Bronchial epithelial cell (primary cell): ENCODE measurements around the gene ZMYND10. TPM values are rescaled to one million over a fixed set of nuclear protein-coding genes. Genes with fewer than 3 reads are reported as not detected.

Experiments used
- DNase-seq: peaks from one replicate; pipeline ENCODE4 v3.0.0-alpha.2; 2010; ENCODE audit warnings: low read depth
- FAIRE-seq: peaks from 2 replicates; lab custom pipeline; 2011; peaks lifted over from hg19 to GRCh38; lab: Jason Lieb, UNC
- H3K27me3 ChIP-seq: 2 replicates; pipeline ENCODE4 v1.5.1; 2011; ENCODE audit warnings: low read length; ENCODE audit not compliant: control insufficient read depth, insufficient read depth
- H3K36me3 ChIP-seq: 2 replicates; pipeline ENCODE4 v1.5.1; 2011; ENCODE audit warnings: low read length; ENCODE audit not compliant: control insufficient read depth, insufficient read depth
- H3K4me3 ChIP-seq: 2 replicates; pipeline ENCODE4 v1.5.1; 2011; ENCODE audit warnings: mild to moderate bottlenecking, low read depth, low read length, control low read depth
- total RNA-seq: library from RNA; depleted of rRNA; stranded (reverse); fragments of >200 nt; gene quantifications from 2 replicates; pipeline ENCODE4 v1.2.1, GENCODE V29; 2014
- TF ChIP-seq, protein P1 (sequence below): IDR thresholded peaks from 2 replicates; pipeline ENCODE4 v1.5.1; 2011; ENCODE audit warnings: mild to moderate bottlenecking, moderate library complexity, low read length, control low read depth, inconsistent platforms; ENCODE audit not compliant: insufficient read depth, severe bottlenecking

The ZMYND10 gene
- total RNA-seq, 1 donor from 2014 or later, result 0.53 TPM

DNA sequence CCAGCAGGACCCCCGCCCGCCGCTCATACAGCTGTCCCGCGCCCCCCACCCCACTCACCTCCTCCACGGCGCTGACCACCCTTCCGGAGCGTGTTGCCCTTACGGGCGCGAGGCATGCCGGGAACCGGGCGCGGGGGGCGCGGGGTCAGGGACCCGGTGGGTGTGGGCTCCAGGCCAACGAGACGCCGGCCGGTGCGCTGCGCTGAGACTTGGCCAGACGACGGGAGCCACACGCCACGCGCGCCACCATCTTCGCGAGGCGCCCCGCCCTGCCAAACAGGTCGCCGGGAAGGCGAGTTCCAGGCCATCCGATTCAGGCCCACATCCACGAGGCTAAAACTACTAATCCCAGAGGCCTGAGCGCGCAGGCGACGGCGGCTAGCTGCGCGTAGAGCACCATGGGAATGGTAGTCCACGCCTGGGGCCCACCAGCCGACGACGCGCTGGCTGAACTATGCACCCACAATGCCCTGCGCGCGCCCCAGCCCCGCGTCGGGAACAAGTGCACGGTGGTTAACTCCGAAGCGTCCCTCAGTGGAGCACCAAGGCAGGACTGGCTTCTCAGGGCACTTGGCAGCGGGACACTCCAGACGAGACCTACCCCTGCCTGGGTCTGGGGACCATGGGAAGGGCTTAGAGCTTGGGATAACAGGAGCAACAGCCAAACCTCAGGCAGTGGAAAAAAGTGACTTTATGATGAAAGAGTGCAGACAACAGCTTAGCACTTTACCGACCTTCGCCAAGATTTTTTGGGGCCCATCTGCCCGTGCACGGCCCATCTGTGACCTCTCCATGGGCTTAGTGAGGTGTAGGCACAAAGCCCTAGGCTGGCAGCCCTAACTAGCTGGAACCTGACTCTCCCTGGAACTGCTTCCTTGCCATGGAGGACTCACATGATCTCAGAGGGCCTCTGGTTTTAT lies 53.1 kb downstream of the ZMYND10 start, which contains the start of gene IFRD2:
TSS of gene IFRD2 (minus strand) at position 271 of the 920 bp plus-strand sequence. CDS start at position 116, 155 bp downstream.
- Histone ChIP-seq H3K4me3 (peak within 1 kb of the TSS; percentile 93), H3K36me3 (peaks cover 31% of the 10 kb centered on the region), H3K27me3 (no peaks in the 10 kb centered on the region)
- TF ChIP-seq, protein P1, sequence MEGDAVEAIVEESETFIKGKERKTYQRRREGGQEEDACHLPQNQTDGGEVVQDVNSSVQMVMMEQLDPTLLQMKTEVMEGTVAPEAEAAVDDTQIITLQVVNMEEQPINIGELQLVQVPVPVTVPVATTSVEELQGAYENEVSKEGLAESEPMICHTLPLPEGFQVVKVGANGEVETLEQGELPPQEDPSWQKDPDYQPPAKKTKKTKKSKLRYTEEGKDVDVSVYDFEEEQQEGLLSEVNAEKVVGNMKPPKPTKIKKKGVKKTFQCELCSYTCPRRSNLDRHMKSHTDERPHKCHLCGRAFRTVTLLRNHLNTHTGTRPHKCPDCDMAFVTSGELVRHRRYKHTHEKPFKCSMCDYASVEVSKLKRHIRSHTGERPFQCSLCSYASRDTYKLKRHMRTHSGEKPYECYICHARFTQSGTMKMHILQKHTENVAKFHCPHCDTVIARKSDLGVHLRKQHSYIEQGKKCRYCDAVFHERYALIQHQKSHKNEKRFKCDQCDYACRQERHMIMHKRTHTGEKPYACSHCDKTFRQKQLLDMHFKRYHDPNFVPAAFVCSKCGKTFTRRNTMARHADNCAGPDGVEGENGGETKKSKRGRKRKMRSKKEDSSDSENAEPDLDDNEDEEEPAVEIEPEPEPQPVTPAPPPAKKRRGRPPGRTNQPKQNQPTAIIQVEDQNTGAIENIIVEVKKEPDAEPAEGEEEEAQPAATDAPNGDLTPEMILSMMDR, result no peak
- FAIRE-seq, result peak; percentile 23
- peak; percentile 93 for DNase-seq

Other genes starting within 250 kb of the ZMYND10 start
- gene SEMA3F, start 190.4 kb downstream of the ZMYND10 start, total RNA-seq, result 35.5 and 76.0 TPM in 2 replicates
- 0.26 TPM in 1 of 2 replicates, not detected in the other for gene GNAT1, start 154.1 kb downstream of the ZMYND10 start, total RNA-seq
- gene SLC38A3, start 140.5 kb downstream of the ZMYND10 start, total RNA-seq, result not detected in 2 replicates
- 97.9 and 129 TPM in 2 replicates for gene GNAI2, start 109.5 kb downstream of the ZMYND10 start, total RNA-seq
- gene SEMA3B, start 76.6 kb downstream of the ZMYND10 start, total RNA-seq, result 2.3 and 7.1 TPM in 2 replicates
- under 0.01 TPM in 1 of 2 replicates, not detected in the other for gene LSMEM2, start 66.6 kb downstream of the ZMYND10 start, total RNA-seq
- 104 and 177 TPM in 2 replicates for gene IFRD2, start 53.3 kb downstream of the ZMYND10 start, total RNA-seq
- gene HYAL3, start 46.3 kb downstream of the ZMYND10 start, total RNA-seq, result 6.6 and 6.8 TPM in 2 replicates
- gene NAA80, start 46.3 kb downstream of the ZMYND10 start, total RNA-seq, result 1.3 and 2.0 TPM in 2 replicates
- 7.1 and 8.3 TPM in 2 replicates for gene HYAL1, start 42.2 kb downstream of the ZMYND10 start, total RNA-seq
- gene HYAL2, start 23.0 kb downstream of the ZMYND10 start, total RNA-seq, result 55.0 and 63.0 TPM in 2 replicates
- gene TUSC2, start 17.5 kb downstream of the ZMYND10 start, total RNA-seq, result 21.9 and 23.3 TPM in 2 replicates
- 15.5 and 25.5 TPM in 2 replicates for gene RASSF1, start 4.9 kb downstream of the ZMYND10 start, total RNA-seq
- gene NPRL2, start 5.0 kb upstream of the ZMYND10 start, total RNA-seq, result 11.0 and 17.1 TPM in 2 replicates
- gene CYB561D2, start 5.1 kb upstream of the ZMYND10 start, total RNA-seq, result 18.9 and 22.1 TPM in 2 replicates
- gene TMEM115, start 13.8 kb upstream of the ZMYND10 start, total RNA-seq, result 19.7 and 22.8 TPM in 2 replicates
- gene CACNA2D2, start 157.9 kb upstream of the ZMYND10 start, total RNA-seq, result not detected in 2 replicates
- gene C3orf18, start 222.0 kb upstream of the ZMYND10 start, total RNA-seq, result 1.2 and 3.2 TPM in 2 replicates
- 6.6 and 8.4 TPM in 2 replicates for gene HEMK1, start 223.8 kb upstream of the ZMYND10 start, total RNA-seq